GM21515 (cell line): ENCODE results near the gene CCR2.

Experiments
- ATAC-seq: cut with Tn5 transposase; IDR thresholded peaks from one replicate; pipeline ENCODE4 v1.9.1; 2021; ENCODE audit not compliant: unreplicated experiment

CCR2 gene

GRCh38 chr3:46354478-46354877, 567 bp downstream of the CCR2 start:
- no peak for ATAC-seq

GRCh38 chr3:46354984-46355383, 1.1 kb downstream of the CCR2 start:
- no peak for ATAC-seq

- no peak for ATAC-seq
These were observed 2.4 kb downstream of the CCR2 start for GRCh38 chr3:46356276-46356675.

GRCh38 chr3:46356909-46357308, 3.0 kb downstream of the CCR2 start:
- no peak for ATAC-seq

GRCh38 chr3:46358466-46358865, 4.6 kb downstream of the CCR2 start:
- no peak for ATAC-seq

- no peak for ATAC-seq
These were observed 6.0 kb downstream of the CCR2 start for GRCh38 chr3:46359733-46360493.

- ATAC-seq, result no peak
These were observed 7.0 kb downstream of the CCR2 start for GRCh38 chr3:46360907-46361306.

- no peak for ATAC-seq
These were observed 7.7 kb downstream of the CCR2 start for GRCh38 chr3:46361408-46362283.

GRCh38 chr3:46365041-46365440, 11.1 kb downstream of the CCR2 start:
- no peak for ATAC-seq

- no peak for ATAC-seq
These were observed 12.0 kb downstream of the CCR2 start for GRCh38 chr3:46365737-46366524.

- no peak for ATAC-seq
These were observed 13.9 kb downstream of the CCR2 start for GRCh38 chr3:46367811-46368210.

GRCh38 chr3:46368569-46368968, 14.7 kb downstream of the CCR2 start:
- no peak for ATAC-seq

GRCh38 chr3:46369151-46369550, 15.2 kb downstream of the CCR2 start:
- no peak for ATAC-seq

- no peak for ATAC-seq
These were observed 15.8 kb downstream of the CCR2 start for GRCh38 chr3:46369675-46370132.

- no peak for ATAC-seq
These were observed 17.1 kb downstream of the CCR2 start, which contains the start of gene CCR5 for GRCh38 chr3:46370839-46371518. Gene CCR5, plus strand, starts transcription at chr3:46370946. Its CDS starts 1,957 bp downstream, at chr3:46372903.

- no peak for ATAC-seq
These were observed 17.8 kb downstream of the CCR2 start for GRCh38 chr3:46371519-46372340.

- ATAC-seq, result no peak
These were observed 18.8 kb downstream of the CCR2 start for GRCh38 chr3:46372492-46373359.

GRCh38 chr3:46374755-46375154, 20.8 kb downstream of the CCR2 start:
- ATAC-seq, result no peak

- ATAC-seq, result no peak
These were observed 21.3 kb downstream of the CCR2 start for GRCh38 chr3:46375218-46375617.
